T-helper 22 cell (primary cell): ENCODE data around the gene TMTC4.

ENCODE experiments used
- DNase-seq: peaks from one replicate; pipeline ENCODE4 v3.0.0-alpha.2; 2020; ENCODE audit warnings: low read depth

TMTC4 gene

DNA sequence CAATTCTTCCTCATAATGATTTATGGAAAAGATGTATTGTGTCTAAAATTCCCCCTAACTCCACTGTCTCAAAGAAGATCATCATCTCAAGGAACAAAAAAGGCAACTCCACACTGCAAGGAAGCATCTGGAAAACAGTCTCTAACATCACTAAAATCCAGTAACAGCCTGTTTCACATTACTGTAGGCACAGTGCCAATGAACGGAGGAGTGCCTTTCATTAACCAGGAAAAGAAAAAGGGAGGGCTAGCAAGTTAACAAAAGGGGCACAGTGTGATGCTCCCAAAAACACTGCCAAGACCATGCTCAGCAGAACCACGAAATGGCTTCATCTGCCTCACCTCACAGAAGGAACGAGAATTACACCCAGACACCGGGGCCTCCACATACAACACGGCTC lies 8.5 kb downstream of the TMTC4 start:
- no peak for DNase-seq

GRCh38 chr13:100665403-100665802 lies 9.2 kb downstream of the TMTC4 start:
- DNase-seq, result no peak

DNA sequence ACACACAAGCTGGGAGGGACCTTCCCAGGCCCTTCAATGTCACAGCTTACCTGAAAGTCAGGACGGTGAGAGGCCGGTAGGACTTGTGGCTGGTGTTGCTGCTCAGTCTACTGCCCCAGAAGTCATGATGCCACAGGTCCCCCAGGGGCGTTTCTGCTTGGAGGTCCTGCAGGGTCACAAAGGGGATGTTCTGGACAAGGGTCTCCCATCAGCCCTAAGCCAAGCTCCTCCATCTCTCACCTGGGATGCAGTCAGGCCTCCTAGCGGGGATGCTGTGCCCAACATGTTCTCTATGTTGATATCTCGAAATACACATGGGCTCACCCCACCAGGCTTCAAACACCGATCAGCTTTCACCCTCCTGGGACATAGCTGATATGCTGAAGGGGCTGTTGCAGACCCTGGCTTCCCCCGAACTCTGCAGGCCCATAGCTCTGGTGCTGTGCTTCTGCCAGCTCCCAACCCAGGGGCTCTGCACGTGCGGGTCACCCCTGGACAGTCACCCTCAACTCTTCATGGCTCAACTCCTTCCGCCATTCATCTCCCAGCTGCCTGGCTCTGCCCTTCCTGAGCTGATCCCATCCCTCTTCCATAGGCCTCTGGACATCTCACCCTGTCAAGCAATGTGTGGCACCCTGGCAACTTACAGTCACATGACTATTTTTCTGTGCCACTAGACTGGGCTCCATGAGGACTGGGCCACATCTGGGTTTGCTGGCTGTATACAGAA lies 10.3 kb downstream of the TMTC4 start:
- no peak for DNase-seq

DNA sequence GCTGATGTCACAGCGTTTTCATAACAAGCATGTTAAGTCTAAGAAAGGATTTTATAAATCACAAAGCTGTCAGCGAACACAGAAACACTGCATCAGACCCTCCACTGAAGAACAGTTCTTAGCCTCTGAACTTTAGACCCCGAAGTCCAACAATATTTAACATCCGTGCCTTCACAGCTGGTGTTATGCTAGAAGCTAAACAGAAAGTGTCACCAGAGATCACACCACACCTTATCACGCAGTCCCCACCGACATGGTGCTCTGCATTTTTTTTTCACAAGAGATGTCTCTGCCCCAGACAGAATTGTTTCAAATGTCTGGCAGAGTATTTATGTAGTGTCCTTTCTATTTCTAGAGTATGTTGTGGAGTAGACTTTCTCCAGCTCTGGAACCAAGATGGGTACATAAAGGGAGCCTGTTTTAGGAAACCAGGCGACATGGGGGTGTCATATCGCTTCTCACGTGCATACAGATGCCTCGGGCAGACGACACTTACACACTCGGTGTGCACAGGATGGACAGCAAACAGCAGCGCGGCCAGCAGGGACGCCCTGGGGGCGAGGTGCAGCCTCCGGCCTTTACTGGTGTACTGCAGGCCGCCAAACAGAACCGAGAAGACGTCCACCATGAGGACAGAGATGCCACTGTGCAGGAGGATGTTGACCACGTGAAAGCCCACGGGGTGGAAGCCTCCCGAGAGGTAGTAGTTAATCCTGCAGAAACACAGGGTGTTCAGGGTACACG lies 12.0 kb downstream of the TMTC4 start:
- DNase-seq, result no peak

- no peak for DNase-seq
Observed at GRCh38 chr13:100660761-100661160, 13.8 kb downstream of the TMTC4 start.

- no peak for DNase-seq
Observed at GRCh38 chr13:100659578-100659977, 15.0 kb downstream of the TMTC4 start.

GRCh38 chr13:100658363-100658762 lies 16.2 kb downstream of the TMTC4 start:
- no peak for DNase-seq

- no peak for DNase-seq
Observed at GRCh38 chr13:100657881-100658315, 16.7 kb downstream of the TMTC4 start.

DNA sequence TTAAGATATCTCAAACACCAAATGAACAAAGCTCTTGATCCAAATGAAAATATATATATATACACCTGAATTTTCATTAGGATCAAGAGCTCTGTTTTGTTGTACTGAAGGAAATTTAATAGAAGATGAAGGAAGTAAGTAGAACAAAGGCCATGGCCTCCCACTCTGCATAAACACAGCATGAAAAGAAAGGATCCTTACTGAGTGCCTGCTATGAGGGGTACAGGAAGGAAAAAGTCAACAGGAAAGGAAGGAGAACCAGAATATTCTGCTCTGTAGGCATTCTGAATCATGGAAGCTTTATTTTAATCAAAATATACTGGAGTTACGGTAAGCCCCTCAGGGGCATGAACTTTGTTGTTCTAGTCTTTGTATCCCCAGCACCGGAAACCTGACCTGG lies 22.1 kb downstream of the TMTC4 start:
- no peak for DNase-seq

GRCh38 chr13:100650326-100650725 lies 24.3 kb downstream of the TMTC4 start:
- DNase-seq, result no peak

- no peak for DNase-seq
Observed at GRCh38 chr13:100648354-100648753, 26.2 kb downstream of the TMTC4 start.

GRCh38 chr13:100646871-100647270 lies 27.7 kb downstream of the TMTC4 start:
- DNase-seq, result no peak

- no peak for DNase-seq
Observed at GRCh38 chr13:100646030-100646673, 28.4 kb downstream of the TMTC4 start.

GRCh38 chr13:100645382-100645781 lies 29.2 kb downstream of the TMTC4 start:
- no peak for DNase-seq

GRCh38 chr13:100644371-100644770 lies 30.2 kb downstream of the TMTC4 start:
- DNase-seq, result no peak

DNA sequence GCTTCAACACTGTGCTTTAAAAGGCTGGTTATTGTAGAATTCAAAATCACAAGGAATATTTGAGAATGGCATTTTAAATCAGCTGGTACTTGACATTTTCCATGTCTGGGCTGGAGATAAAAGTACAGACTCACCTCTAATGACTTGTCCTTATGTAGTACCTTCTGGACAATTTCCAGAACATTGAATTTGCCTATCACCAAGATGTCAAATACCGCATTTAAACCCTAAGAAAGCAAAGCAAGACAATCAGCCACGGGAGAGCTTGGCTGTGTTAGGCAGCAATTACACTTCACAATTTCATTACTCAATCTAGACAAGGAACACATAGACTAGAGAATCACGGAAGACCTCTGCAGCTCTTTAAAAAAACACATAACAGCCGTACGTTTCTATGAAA lies 36.8 kb downstream of the TMTC4 start:
- DNase-seq, result no peak

GRCh38 chr13:100637380-100637779 lies 37.2 kb downstream of the TMTC4 start:
- no peak for DNase-seq

DNA sequence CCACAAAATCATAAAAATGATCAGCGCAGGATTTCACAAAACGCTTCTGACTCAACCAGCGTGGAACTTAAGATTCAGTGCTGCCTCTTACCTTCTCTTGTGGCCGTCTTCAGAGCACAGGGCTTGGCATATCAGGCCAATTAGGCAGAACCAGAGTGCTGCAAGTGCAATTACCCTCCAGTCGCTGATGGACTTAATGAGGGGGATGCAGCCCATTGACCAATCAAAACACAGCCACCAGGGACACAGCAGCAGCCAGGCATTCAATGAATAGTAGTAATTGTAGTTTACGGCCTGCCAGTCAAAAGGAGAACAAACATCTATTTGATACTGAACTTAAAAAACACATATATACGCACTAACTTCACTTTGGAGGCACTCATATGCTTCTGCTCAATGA lies 38.2 kb downstream of the TMTC4 start:
- DNase-seq, result no peak

DNA sequence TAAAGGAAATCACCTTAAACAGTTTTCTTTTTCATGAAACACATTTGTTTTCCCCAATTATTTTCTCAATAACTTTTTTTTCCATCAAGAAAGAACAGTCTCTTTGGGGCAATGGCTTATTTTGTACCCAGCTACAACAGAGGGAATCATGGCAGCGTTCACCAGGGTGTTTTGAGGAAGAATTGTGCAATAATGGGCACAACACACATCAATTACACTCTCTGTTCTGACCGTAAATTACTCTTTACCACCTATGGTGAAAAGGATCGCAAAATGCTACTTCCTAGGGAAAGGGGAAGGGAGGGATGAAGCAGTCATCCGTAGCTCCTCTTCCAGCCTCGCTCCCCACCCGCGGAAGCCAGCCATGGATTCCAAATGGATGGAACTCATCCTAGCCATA lies 38.6 kb downstream of the TMTC4 start:
- DNase-seq, result no peak

DNA sequence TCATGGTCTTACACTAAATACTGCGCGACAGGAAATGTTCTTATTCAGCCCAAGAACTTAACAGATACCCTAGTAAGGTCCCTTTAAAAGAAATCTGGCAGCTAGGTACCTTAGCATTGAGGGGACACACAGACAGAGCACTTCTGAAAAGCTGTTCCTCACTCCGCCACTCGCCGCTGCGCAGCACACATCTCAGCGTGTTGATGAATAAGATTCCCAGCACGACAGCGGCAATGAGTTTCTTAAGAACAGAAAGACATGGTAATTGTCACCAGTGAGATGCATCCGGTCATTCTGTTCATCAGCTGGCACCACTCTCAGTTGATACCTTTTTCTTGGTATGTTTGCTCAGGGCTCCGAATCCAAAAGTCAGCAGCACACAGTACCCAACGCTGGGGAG lies 39.9 kb downstream of the TMTC4 start:
- DNase-seq, result no peak

DNA sequence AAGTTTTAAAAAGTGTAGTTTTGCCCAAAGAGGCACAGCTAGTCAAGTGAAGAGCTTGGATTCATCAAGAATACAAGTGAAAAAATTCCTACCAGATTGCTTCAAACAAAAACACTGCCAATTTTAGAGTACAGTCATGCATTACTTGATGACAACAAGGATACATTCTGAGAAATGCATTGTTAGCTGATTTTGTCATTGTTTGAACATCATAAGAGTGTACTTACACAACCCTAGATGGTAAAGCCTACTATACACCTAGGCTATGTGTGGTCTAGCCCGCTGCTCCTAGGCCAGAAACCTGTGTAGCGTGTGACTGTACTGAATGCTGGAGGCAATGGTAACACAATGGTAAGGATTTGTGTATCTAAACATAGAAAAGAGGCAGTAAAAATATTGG lies 41.1 kb downstream of the TMTC4 start:
- DNase-seq, result no peak

- no peak for DNase-seq
Observed at GRCh38 chr13:100630555-100630954, 44.0 kb downstream of the TMTC4 start.

DNA sequence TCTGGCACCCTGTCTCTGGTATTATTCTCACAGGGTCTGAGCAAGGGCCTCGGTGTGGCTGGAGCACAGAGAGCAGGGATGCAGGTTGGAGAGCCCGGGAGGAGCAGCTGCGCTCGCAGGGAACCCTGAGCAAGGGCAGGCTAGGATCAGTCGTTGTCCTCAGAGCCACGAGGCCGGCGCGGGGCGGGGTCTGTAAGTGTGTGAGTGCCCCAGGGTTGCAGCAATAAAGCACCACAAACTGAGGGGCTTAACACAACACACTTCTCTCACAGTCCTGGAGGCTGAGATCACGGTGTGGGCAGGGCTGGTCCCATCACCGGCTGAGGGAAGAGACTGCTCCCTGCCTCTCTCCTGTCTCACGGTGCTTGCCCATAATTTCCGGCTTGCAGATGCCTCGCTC lies 47.5 kb downstream of the TMTC4 start:
- DNase-seq, result no peak
